Choroid plexus epithelial cell (primary cell): ENCODE results near the gene SYNE3.

ENCODE experiments used
- DNase-seq: peaks from one replicate; pipeline ENCODE4 v3.0.0-alpha.2; 2010; ENCODE audit warnings: low read depth
- H3K4me3 ChIP-seq: 2 replicates; pipeline ENCODE4 v1.5.1; 2011; ENCODE audit warnings: low read depth, mild to moderate bottlenecking, control low read depth, low read length, moderate library complexity
- CTCF ChIP-seq: conservative IDR thresholded peaks from 2 replicates; pipeline ENCODE4 v1.5.1; 2011; ENCODE audit warnings: low read depth, mild to moderate bottlenecking, control low read depth, inconsistent platforms, low read length, moderate library complexity

SYNE3 gene

GRCh38 chr14:95518045-95518751 lies 1.7 kb upstream of the SYNE3 start:
- DNase-seq: peak; percentile 66
- TF ChIP-seq CTCF: no peak
- no peak overlapping the region for H3K4me3 ChIP-seq

- peak overlapping the region; percentile 64 for H3K4me3 ChIP-seq
- DNase-seq: peak; percentile 54
- TF ChIP-seq CTCF: peak; percentile 14
Measured at GRCh38 chr14:95515596-95516552, 576 bp downstream of the SYNE3 start.

DNA sequence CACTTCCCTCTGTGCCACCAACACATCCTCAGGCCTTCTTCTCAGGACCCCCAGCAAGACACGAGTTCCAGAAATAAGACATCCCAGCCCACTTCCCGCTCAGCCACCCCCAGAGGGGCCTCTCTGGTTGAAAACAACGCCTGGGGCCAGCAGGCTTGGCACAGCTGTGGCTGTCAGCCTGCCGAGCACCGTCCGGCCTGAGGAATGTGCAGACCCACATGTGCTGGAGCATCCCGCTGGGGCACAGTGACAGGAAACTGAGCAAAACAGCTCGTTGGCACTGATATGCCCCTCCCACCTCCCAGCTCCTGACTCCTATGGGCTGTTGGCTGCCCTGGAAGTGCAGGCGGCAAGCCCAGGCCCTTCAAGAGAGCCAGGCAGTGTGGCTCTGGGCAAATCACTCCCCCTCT lies 1.4 kb downstream of the SYNE3 start:
- TF ChIP-seq CTCF: no peak
- H3K4me3 ChIP-seq: peak overlapping the region; percentile 4
- DNase-seq: no peak

- no peak for DNase-seq
- TF ChIP-seq CTCF: no peak
- H3K4me3 ChIP-seq: no peak overlapping the region
Measured at GRCh38 chr14:95514131-95515079, 2.0 kb downstream of the SYNE3 start.

DNA sequence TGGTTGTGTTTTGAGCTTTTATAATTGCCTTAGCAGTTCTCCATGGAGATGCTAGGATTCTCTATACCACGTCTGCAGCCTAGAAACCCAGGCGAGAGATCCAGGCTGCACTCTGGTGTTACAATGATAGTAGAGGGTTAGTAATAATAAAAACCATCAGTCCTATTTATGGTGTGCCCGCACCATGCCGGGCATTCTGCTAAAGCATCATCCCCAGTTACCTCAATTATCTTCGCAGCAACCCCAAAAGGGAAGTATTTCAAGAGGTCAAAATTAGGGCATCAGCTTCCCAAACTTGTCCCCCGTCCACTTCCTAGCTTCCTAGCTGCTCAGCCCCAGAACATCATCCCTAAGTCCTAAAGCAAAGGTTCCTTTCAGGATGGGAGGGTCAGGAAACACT lies 3.2 kb downstream of the SYNE3 start:
- no peak for DNase-seq
- no peak for TF ChIP-seq CTCF
- H3K4me3 ChIP-seq: no peak overlapping the region

DNA sequence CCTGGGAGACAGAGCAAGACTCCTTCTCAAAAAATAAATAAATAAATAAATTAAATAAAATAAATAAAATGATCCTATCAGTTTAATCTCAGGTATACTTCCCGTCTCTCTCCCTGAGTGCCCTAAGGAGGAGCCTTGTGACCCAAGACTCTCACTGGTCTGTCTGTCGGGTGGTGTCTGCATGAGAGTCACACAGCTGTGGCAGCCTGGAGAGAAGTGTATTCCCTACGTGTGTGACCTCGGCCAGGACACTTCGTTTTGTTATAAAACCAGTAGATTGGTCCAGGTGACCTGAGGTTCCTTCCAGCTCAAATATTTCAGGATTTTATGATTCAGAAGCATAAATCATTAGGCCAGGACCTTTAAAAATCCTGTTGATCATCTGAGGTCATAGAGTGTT lies 4.8 kb downstream of the SYNE3 start:
- no peak for TF ChIP-seq CTCF
- no peak overlapping the region for H3K4me3 ChIP-seq
- DNase-seq: no peak
